HG02938 (cell line): ENCODE data around the gene ZNF428.
"Not testable (repeated sequence)": the region's sequence is repeated elsewhere in the genome, so short reads cannot be mapped to it uniquely, and the experiment has no call there.

Source experiments
- ATAC-seq: cut with Tn5 transposase; IDR thresholded peaks from one replicate; pipeline ENCODE4 v1.9.1; 2021; ENCODE audit warnings: mild to moderate bottlenecking, moderate library complexity; ENCODE audit not compliant: unreplicated experiment

The ZNF428 gene

GRCh38 chr19:43595605-43595998, 23.8 kb downstream of the ZNF428 start:
- peak; percentile 10 for ATAC-seq

DNA sequence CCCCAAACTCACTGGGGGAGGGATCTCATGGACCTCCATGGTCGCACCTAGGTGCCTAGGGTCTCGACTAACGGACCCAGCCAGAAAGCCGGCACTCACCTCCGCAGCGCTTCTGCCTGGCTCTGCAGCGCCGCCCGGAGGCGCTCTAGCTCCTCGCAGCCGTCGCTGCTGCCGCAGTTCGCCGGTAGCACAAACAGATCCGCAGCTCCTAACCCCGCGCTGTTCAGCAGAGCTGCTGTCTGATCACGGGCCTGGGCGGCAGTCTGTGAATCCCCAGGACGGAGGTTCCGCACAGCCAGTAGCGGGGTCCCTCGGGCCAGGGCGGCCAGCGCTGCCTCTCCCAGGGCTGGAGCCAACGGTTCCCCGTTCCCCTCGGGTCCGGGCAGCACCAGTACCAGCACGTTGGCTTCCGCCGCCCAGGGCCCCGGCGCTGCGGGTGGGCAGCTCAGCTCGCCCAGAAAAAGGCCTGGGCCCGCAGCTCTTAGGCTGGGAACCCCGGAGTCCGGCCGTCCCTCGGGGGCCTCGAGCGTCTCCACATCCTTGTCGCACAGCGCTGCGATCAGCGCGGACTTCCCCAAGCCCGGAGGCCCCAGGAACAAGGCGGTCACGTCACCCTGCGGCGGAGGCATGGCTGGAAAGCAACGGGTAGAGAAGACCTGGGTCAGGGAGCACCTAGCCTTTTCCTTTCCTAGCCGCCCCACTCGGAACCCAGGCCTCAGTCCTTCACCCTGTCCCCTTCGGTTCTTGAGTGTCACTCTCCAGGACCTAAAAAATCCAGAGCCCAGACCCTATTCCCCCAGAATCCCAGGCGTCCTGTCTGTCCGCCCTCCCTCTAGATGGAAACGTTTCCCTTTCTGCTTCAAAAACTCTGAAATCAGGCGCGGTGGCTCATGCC, 24.5 kb downstream of the ZNF428 start:
- no peak for ATAC-seq

DNA sequence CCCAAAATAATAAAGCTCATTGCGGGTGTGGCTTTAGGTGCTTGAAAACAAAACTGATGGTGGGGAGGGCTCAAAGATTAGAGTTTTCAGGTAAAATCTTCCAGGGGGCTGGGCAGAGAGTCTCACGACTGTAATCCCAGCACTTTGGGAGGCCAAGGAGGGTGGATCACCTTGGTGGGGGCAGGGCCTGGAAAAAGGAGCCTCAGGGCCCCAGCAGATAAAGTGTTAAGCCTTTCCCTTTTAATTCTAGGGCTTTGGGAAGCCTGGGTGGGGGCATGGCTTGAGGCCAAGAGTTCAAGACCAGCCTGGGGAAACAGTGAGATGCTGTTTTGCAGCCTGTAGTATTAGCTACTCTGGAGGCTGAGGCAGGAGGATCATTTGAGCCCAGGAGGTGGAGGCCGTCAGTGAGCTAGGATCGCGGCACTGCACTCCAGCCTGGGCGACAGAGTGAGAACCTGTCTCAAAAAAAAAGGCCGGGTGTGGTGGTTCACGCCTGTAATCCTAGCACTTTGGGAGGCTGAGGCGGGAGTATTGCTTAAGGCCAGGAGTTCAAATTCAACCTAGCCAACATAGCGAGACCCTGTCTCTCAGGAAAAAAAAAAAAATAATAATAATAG, 25.2 kb downstream of the ZNF428 start:
- ATAC-seq, result no peak

DNA sequence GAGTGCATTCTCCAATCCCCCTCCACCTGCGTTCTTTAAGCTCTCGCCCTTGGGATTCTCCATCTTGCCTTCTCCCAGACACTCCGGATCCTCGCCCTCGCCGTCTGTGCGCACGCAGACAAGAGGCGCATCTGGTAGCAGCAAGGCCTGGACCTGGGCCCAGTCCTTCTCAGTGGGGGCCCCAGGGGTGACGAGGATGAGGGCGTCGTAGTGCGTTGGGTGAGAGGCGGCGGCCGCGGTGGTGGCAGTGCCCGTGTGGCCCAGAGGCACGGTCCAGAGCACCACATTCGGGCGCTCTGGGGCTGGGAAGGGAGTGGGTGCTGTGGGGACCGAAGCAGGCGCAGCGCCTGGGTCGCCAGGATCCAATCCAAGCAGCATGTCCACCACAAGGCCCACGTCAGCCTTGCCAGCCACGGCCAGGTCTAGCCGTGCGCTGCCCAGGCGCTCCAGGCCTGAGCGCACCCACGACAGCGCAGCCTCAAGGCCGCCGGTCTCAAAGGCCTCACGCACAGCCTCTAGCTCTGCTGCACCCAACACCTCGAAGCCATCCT, 26.6 kb downstream of the ZNF428 start:
- ATAC-seq, result no peak

DNA sequence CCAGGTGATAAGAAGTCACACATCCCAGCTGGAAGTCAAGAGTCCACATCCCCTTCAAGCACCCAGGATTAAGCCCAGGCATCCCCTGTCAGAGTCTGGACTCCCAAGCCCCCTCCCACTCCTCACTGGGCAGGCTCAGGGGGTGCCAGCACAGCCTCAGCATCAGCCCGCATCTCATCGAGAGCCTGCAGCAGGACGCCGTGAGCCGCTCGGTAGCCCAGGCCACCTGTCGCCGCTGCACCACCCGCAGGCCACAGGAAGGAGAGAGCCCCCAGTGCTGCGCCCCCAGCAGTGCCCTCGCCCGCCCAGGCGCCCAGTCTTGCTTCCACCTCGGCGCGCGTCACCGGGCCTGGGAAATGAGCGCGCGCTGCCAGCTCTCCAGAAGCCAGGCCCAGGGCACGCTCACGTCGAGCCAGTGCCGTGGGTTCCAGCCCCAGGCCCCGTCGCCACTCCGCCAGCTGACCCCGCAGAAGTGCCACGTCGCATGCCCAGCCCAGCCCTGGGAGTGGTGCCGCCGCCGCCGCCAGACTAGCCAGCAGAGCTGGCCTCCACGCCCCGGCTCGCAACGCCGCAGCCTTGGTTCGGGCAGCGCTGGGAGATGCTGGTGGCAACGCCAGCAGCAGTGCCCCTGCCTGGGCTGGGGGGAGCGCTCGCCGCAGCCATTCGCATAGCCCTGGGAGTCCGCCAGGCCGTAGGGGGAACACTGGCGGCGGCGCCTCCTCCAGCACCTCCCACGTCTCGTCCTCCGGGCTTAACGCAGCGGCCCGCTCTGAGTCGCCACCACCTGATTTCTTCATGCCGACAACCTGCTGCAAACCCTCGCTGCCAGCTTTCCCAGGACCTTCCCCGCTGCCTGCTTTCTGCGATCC, 27.3 kb downstream of the ZNF428 start:
- no peak for ATAC-seq

- ATAC-seq, result no peak
These were observed 29.8 kb downstream of the ZNF428 start for GRCh38 chr19:43589678-43590077.

GRCh38 chr19:43589277-43589676, 30.2 kb downstream of the ZNF428 start:
- no peak for ATAC-seq

DNA sequence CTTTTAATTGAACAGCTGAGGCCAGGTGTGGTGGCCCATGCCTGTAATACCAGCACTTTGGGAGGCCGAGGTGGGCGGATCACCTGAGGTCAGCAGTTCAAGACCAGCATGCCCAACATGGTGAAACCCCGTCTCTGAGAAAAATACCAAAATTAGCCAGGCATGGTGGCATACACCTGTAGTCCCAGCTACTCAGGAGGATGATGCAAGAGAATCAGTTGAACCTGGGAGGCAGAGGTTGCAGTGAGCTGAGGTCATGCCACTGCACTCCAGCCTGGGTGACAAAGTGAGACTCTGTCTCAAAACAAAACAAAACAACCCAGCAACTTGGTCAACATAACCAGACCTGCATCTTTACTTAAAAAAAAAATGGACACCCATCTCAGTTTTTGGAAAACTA, 32.4 kb downstream of the ZNF428 start:
- ATAC-seq, result not testable (repeated sequence)

- ATAC-seq, result no peak
These were observed 33.1 kb downstream of the ZNF428 start for GRCh38 chr19:43586346-43586745.

GRCh38 chr19:43584484-43584883, 34.9 kb downstream of the ZNF428 start:
- ATAC-seq, result no peak

DNA sequence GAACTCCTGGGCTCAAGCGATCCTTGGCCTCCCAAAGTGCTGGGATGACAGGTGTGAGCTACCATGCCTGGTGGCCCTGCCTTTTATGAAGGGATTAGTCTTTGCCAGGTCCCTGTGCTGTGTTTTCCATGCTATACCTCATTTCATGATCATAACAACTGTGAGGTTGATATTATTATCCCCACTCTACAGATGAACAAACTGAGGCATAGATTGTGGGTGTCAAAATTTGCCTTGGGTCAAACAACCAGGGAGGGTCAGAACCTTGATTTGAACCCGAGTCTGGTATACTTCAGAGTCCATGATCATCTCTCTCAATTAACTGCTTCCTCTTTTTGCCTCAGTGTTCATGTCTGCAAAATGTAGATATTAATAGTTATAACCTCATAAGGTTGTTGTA, 36.9 kb downstream of the ZNF428 start:
- no peak for ATAC-seq

GRCh38 chr19:43581467-43581866, 38.0 kb downstream of the ZNF428 start:
- ATAC-seq, result no peak

DNA sequence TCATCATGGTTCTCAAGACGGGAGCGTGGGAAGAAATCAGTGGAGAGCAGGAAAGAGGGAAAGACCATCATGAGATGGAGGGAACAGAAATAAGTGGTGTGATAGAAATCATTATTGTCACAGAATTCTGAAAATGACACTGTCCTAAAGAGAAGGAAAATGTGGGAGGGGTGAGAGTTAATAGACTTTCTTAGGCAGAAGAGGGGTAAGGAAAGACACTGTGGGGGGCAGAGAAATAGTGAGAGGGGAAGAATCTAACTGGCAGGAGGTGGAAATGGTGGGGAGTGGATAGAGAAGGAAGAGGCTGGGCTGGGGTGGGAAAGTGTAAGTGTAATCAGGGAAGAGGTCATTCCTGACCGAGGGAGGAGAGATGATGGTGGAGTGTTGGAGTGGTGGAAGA, 40.6 kb downstream of the ZNF428 start:
- no peak for ATAC-seq

DNA sequence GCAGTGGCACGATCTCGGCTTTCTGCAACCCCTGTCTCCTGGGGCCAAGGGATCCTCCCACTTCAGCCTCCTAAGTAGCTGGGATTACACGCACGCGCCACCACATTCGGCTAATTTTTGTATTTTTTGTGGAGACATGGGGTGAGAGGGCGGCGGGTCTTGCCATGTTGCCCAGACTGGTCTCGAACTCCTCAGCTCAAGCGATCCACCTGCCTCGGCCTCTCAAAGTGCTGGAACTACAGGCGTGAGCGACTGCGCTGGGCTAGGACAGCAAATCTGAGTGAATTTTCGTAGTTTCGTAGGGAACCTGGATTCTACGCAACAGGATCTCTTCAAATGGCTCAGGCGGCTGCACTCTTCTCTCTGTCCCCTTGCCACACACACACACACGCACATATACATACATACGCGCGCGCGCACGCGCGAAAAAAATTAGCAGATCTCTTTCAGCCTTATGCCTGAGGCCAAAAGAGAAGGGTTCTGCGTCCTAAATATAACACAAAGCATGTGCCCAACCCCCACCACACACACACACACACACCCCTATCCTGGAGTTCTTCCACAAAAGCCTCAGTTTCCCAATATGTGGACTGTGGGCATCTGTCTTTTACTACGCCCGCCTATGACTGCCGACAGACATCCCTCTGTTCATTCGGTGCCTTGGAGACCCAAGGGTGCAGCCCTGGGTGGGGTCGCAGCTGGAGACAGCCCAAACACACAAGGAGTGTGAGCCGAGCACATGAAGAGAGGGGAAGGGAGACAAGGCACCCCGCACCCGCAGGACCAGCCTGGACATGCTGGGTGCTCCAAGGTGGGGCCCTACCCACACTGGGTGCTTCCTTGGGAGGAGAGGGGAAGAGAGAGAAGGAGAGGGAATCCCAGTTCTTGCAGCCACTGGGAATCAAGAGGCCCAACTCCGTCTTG, 43.2 kb downstream of the ZNF428 start:
- peak; percentile 6 for ATAC-seq

GRCh38 chr19:43575156-43575950, 44.1 kb downstream of the ZNF428 start, which contains the start of the genes PINLYP and XRCC1:
Gene PINLYP (plus strand): TSS chr19:43575801. CDS start chr19:43577192, 1,391 bp downstream.
Gene XRCC1 (minus strand): TSS chr19:43575527. CDS start chr19:43575458, 69 bp downstream.
- peak; percentile 98 for ATAC-seq

GRCh38 chr19:43574424-43575155, 44.8 kb downstream of the ZNF428 start:
- ATAC-seq, result no peak

DNA sequence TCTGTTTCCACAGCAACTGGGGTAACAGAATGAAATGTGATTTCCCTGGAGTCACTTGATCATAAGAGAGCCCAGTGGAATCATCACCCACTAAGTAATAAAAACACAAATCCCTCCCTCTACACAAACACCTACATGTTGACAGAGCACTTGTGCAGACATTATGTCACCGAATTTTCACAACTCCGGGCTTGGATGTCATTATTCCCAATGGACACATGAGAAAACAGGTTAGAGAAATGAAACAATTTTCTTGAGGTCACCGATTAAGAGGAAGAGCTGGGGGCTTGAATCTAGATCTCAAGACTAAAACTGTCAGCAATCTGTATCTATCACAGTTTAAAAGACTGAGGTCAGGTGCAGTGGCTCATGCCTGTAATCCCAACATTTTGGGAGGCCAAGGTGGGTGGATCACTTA, 47.2 kb downstream of the ZNF428 start:
- ATAC-seq, result no peak

DNA sequence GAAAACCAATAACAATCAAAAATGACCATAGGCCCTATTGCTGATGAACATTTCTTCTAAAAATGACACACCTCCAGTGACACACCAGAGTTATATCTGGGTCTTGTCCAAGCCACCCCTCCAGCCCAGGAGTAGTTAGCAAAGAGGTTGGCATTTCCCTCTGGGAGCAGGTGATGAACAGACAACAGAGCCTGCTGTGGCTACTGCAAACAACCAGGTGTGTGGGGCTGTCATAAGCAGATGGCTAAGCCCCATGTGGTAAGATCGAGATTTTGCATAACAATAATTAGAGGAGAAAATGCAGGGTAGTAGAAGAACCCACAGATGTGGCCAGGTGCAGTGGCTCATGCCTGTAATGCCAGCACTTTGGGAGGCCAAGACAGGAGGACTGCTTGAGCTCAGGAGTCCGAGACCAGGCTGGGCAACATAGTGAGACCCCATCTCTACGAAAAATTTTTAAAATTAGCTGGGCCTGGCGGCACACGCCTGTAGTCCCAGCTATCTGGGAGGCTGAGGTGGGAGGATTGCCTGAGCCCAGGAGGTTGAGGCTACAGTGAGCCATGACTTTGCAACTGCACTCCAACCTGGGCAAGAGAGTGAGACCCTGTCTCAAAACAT, 49.1 kb downstream of the ZNF428 start:
- ATAC-seq, result no peak
